Naive thymus-derived CD4-positive, alpha-beta T cell (primary cell): ENCODE measurements around the gene HECW1. TPM values are rescaled to one million over a fixed set of nuclear protein-coding genes. Genes with fewer than 3 reads are reported as not detected.

Experiments used
- ATAC-seq: fragments of 150-1000 bp; cut with Tn5 transposase; 2 replicates; pipeline ENCODE4 v1.10.0; 2021; ENCODE audit warnings: mild to moderate bottlenecking, moderate library complexity
- CTCF ChIA-PET: fragments of 350-600 bp; sonication (Branson Sonifier 250); formaldehyde crosslinking; loops from one replicate; lab custom pipeline; 2021; ENCODE audit warnings: antibody characterized with exemption; lab: Charles Lee
- POLR2A ChIA-PET: fragments of 350-600 bp; sonication (Branson Sonifier 250); formaldehyde crosslinking; loops from one replicate; lab custom pipeline; 2021; ENCODE audit warnings: antibody characterized with exemption, inconsistent platforms; lab: Charles Lee
- DNase-seq, 9 donors: peaks; one replicate each; pipeline versions ENCODE4 v3.0.0 to v3.0.0-alpha.2; 2020 to 2022; ENCODE audit warnings: mixed read lengths in 1 of 9
- H3K27ac ChIP-seq: one replicate; pipeline ENCODE4 v1.7.0; 2013; ENCODE audit warnings: mild to moderate bottlenecking, low read depth, low read length, moderate library complexity
- H3K27me3 ChIP-seq, 2 donors: one replicate each; pipeline ENCODE4 v1.7.0; 2013; ENCODE audit warnings: low read length in 2 of 2, mild to moderate bottlenecking in 2 of 2, moderate library complexity in 2 of 2; ENCODE audit not compliant: control insufficient read depth in 2 of 2, insufficient read depth in 2 of 2
- H3K36me3 ChIP-seq, 3 experiments: 1 replicate in 2 of 3; 2 replicates in 1 of 3; pipeline ENCODE4 v1.7.0; 2013; ENCODE audit warnings: low read length in 3 of 3, mild to moderate bottlenecking in 3 of 3, moderate library complexity in 1 of 3; ENCODE audit not compliant: insufficient read depth in 3 of 3, control insufficient read depth in 2 of 3
- H3K4me1 ChIP-seq, 2 donors: one replicate each; pipeline ENCODE4 v1.7.0; 2013; ENCODE audit warnings: low read length in 2 of 2, mild to moderate bottlenecking in 2 of 2, moderate library complexity in 1 of 2; ENCODE audit not compliant: control insufficient read depth in 2 of 2, insufficient read depth in 2 of 2
- H3K4me3 ChIP-seq: 2 replicates; pipeline ENCODE4 v1.7.0; 2013; ENCODE audit warnings: mild to moderate bottlenecking, low read length
- H3K9me3 ChIP-seq, 3 experiments: 1 replicate in 2 of 3; 2 replicates in 1 of 3; pipeline ENCODE4 v1.7.0; 2013; ENCODE audit warnings: low read length in 3 of 3; ENCODE audit not compliant: control insufficient read depth in 2 of 3
- H3K27ac Mint-ChIP-seq, 9 donors: one replicate each; pipeline ENCODE4 v1.8.0; 2020 to 2022; ENCODE audit warnings: mixed read lengths in 9 of 9, mild to moderate bottlenecking in 8 of 9, moderate library complexity in 5 of 9, inconsistent platforms in 2 of 9
- H3K27me3 Mint-ChIP-seq, 5 donors: one replicate each; pipeline ENCODE4 v1.8.0; 2021 to 2022; ENCODE audit warnings: mixed read lengths in 5 of 5, mild to moderate bottlenecking in 1 of 5
- H3K36me3 Mint-ChIP-seq, 5 donors: one replicate each; pipeline ENCODE4 v1.8.0; 2020 to 2022; ENCODE audit warnings: mixed read lengths in 5 of 5, mild to moderate bottlenecking in 3 of 5, inconsistent platforms in 1 of 5
- H3K4me1 Mint-ChIP-seq, 7 donors: one replicate each; pipeline ENCODE4 v1.8.0; 2020 to 2022; ENCODE audit warnings: mixed read lengths in 7 of 7, mild to moderate bottlenecking in 3 of 7, inconsistent platforms in 1 of 7
- H3K4me3 Mint-ChIP-seq, 10 donors: one replicate each; pipeline ENCODE4 v1.8.0; 2020 to 2022; ENCODE audit warnings: mild to moderate bottlenecking in 10 of 10, mixed read lengths in 10 of 10, moderate library complexity in 6 of 10, inconsistent platforms in 2 of 10
- H3K9me3 Mint-ChIP-seq, 11 donors: one replicate each; pipeline ENCODE4 v1.8.0; 2020 to 2022; ENCODE audit warnings: mixed read lengths in 11 of 11, mild to moderate bottlenecking in 4 of 11, inconsistent platforms in 1 of 11, moderate library complexity in 1 of 11
- intact Hi-C, 2 donors: fragments of 100-400 bp; cut with micrococcal nuclease; formaldehyde crosslinking; loops; one replicate each; pipeline ENCODE4 v1.15.1; 2023
- polyA plus RNA-seq, 2 donors: library from polyadenylated mRNA; unstranded; fragments of 300-500 nt; fragmentation: Illumina TruSeq; gene quantifications; one replicate each; pipeline ENCODE4 v1.2.3, GENCODE V29; 2021
- total RNA-seq, 6 experiments: library from RNA in 5 of 6; stranded (reverse) in 5 of 6; gene quantifications; 1 replicate in 5 of 6; 2 replicates in 1 of 6; pipeline ENCODE4 v1.2.3 and lab custom pipeline; 2021 to 2026

Gene HECW1
- total and polyA plus RNA-seq, 7 experiments from 2014 or later, result not detected

- no peaks in the 10 kb centered on the region for H3K9me3 Mint-ChIP-seq
- Histone ChIP-seq H3K27ac (no peak overlapping the region), H3K27me3 (no peaks in the 10 kb centered on the region), H3K36me3 (no peaks in the 10 kb centered on the region), H3K4me3 (no peak overlapping the region), H3K9me3 (no peaks in the 10 kb centered on the region), H3K4me1 (no peaks in the 10 kb centered on the region)
- H3K4me1 Mint-ChIP-seq, result no peaks in the 10 kb centered on the region
- ChIA-PET CTCF (no interaction called here), POLR2A (no interaction called here)
- H3K27ac Mint-ChIP-seq, result no peak overlapping the region
- DNase-seq, result no peak
- intact Hi-C loops, result no loop called here
- peaks cover 0 to 4% (median 0%) of the 10 kb centered on the region in 5 donors for H3K27me3 Mint-ChIP-seq
- no peak overlapping the region for H3K4me3 Mint-ChIP-seq
- H3K36me3 Mint-ChIP-seq, result peaks cover 0 to 1% (median 0%) of the 10 kb centered on the region in 5 donors
- no peak for ATAC-seq
These were observed 421.5 kb downstream of the HECW1 start for GRCh38 chr7:43533801-43534479.

- Mint-ChIP-seq H3K9me3 (no peaks in the 10 kb centered on the region), H3K4me3 (no peak overlapping the region), H3K27ac (no peak overlapping the region), H3K36me3 (no peaks in the 10 kb centered on the region), H3K27me3 (peaks cover 0 to 4% (median 0%) of the 10 kb centered on the region in 5 donors), H3K4me1 (no peaks in the 10 kb centered on the region)
- no peak for DNase-seq
- H3K9me3 ChIP-seq, result no peaks in the 10 kb centered on the region
- POLR2A ChIA-PET, result no interaction called here
- no peaks in the 10 kb centered on the region for H3K36me3 ChIP-seq
- intact Hi-C loops, result no loop called here
- H3K4me1 ChIP-seq, result no peaks in the 10 kb centered on the region
- H3K4me3 ChIP-seq, result no peak overlapping the region
- H3K27me3 ChIP-seq, result no peaks in the 10 kb centered on the region
- CTCF ChIA-PET, result no interaction called here
- H3K27ac ChIP-seq, result no peak overlapping the region
- no peak for ATAC-seq
These were observed 422.6 kb downstream of the HECW1 start for GRCh38 chr7:43535031-43535451.

- H3K4me1 ChIP-seq, result no peaks in the 10 kb centered on the region
- intact Hi-C loops, result no loop called here
- no peak overlapping the region for H3K4me3 Mint-ChIP-seq
- POLR2A ChIA-PET, result no interaction called here
- no peak overlapping the region for H3K4me3 ChIP-seq
- H3K27me3 ChIP-seq, result no peaks in the 10 kb centered on the region
- H3K9me3 Mint-ChIP-seq, result no peaks in the 10 kb centered on the region
- CTCF ChIA-PET, result no interaction called here
- no peak for ATAC-seq
- DNase-seq, result no peak
- no peaks in the 10 kb centered on the region for H3K9me3 ChIP-seq
- no peaks in the 10 kb centered on the region for H3K36me3 Mint-ChIP-seq
- no peaks in the 10 kb centered on the region for H3K4me1 Mint-ChIP-seq
- H3K27me3 Mint-ChIP-seq, result peaks cover 0 to 4% (median 0%) of the 10 kb centered on the region in 5 donors
- H3K27ac ChIP-seq, result no peak overlapping the region
- no peak overlapping the region for H3K27ac Mint-ChIP-seq
- H3K36me3 ChIP-seq, result no peaks in the 10 kb centered on the region
These were observed 423.6 kb downstream of the HECW1 start for GRCh38 chr7:43535810-43536585.

- Histone ChIP-seq H3K4me1 (no peaks in the 10 kb centered on the region), H3K27ac (no peak overlapping the region), H3K36me3 (no peaks in the 10 kb centered on the region), H3K4me3 (no peak overlapping the region), H3K9me3 (no peaks in the 10 kb centered on the region), H3K27me3 (no peaks in the 10 kb centered on the region)
- Mint-ChIP-seq H3K27ac (no peak overlapping the region), H3K27me3 (peaks cover 0 to 7% (median 0%) of the 10 kb centered on the region in 5 donors), H3K9me3 (no peaks in the 10 kb centered on the region), H3K36me3 (no peaks in the 10 kb centered on the region), H3K4me1 (no peaks in the 10 kb centered on the region), H3K4me3 (no peak overlapping the region)
- ChIA-PET CTCF (no interaction called here), POLR2A (no interaction called here)
- ATAC-seq (no peak), DNase-seq (no peak)
- intact Hi-C loops, result no loop called here
These were observed 424.3 kb downstream of the HECW1 start for GRCh38 chr7:43536773-43537172.

GRCh38 chr7:43537765-43538403, 425.4 kb downstream of the HECW1 start:
- Mint-ChIP-seq H3K4me1 (no peaks in the 10 kb centered on the region), H3K27ac (no peak overlapping the region), H3K27me3 (peaks cover 0 to 14% (median 0%) of the 10 kb centered on the region in 5 donors), H3K36me3 (no peaks in the 10 kb centered on the region), H3K4me3 (no peak overlapping the region), H3K9me3 (no peaks in the 10 kb centered on the region)
- Histone ChIP-seq H3K4me3 (no peak overlapping the region), H3K9me3 (no peaks in the 10 kb centered on the region), H3K4me1 (no peaks in the 10 kb centered on the region), H3K27me3 (no peaks in the 10 kb centered on the region), H3K36me3 (no peaks in the 10 kb centered on the region), H3K27ac (no peak overlapping the region)
- intact Hi-C loops, result no loop called here
- ChIA-PET POLR2A (no interaction called here), CTCF (interaction anchor here (0.9 kb wide), 1 partner anchor 45 kb away, joined by 3 read pairs; the partner anchor contains the start of gene STK17A)
- no peak for ATAC-seq
- no peak for DNase-seq

- no peaks in the 10 kb centered on the region for H3K36me3 Mint-ChIP-seq
- H3K27ac ChIP-seq, result no peak overlapping the region
- ATAC-seq (no peak), DNase-seq (no peak)
- H3K4me1 ChIP-seq, result no peaks in the 10 kb centered on the region
- H3K4me1 Mint-ChIP-seq, result no peaks in the 10 kb centered on the region
- no peaks in the 10 kb centered on the region for H3K9me3 ChIP-seq
- H3K9me3 Mint-ChIP-seq, result no peaks in the 10 kb centered on the region
- CTCF ChIA-PET, result interaction anchor here (0.9 kb wide), 1 partner anchor 44 kb away, joined by 3 read pairs; the partner anchor contains the start of gene STK17A
- H3K27me3 ChIP-seq, result no peaks in the 10 kb centered on the region
- intact Hi-C loops, result no loop called here
- no peak overlapping the region for H3K4me3 ChIP-seq
- POLR2A ChIA-PET, result no interaction called here
- H3K27ac Mint-ChIP-seq, result no peak overlapping the region
- H3K36me3 ChIP-seq, result no peaks in the 10 kb centered on the region
- peaks cover 0 to 14% (median 0%) of the 10 kb centered on the region in 5 donors for H3K27me3 Mint-ChIP-seq
- no peak overlapping the region for H3K4me3 Mint-ChIP-seq
These were observed 425.9 kb downstream of the HECW1 start for GRCh38 chr7:43538404-43538771.
